Panc1 (cell line): ENCODE data around the gene SPDYE17.
"Not testable (repeated sequence)": the region's sequence is repeated elsewhere in the genome, so short reads cannot be mapped to it uniquely, and the experiment has no call there.

ENCODE experiments used
- POLR2AphosphoS5 ChIP-seq: IDR thresholded peaks from 2 replicates; pipeline ENCODE4 v1.6.1; 2012; ENCODE audit warnings: mild to moderate bottlenecking, low read depth, low read length, moderate library complexity
- TCF7L2 ChIP-seq: IDR thresholded peaks from 2 replicates; pipeline ENCODE4 v1.6.1; 2011; ENCODE audit warnings: mild to moderate bottlenecking, low read depth, low read length, inconsistent platforms
- TF ChIP-seq, protein P1 (sequence below): fragments of 450-650 bp; IDR thresholded peaks from 2 replicates; pipeline ENCODE4 v1.5.1; 2017; ENCODE audit warnings: mild to moderate bottlenecking

- TF ChIP-seq POLR2AphosphoS5, TCF7L2: not testable (repeated sequence)
- TF ChIP-seq, protein P1, sequence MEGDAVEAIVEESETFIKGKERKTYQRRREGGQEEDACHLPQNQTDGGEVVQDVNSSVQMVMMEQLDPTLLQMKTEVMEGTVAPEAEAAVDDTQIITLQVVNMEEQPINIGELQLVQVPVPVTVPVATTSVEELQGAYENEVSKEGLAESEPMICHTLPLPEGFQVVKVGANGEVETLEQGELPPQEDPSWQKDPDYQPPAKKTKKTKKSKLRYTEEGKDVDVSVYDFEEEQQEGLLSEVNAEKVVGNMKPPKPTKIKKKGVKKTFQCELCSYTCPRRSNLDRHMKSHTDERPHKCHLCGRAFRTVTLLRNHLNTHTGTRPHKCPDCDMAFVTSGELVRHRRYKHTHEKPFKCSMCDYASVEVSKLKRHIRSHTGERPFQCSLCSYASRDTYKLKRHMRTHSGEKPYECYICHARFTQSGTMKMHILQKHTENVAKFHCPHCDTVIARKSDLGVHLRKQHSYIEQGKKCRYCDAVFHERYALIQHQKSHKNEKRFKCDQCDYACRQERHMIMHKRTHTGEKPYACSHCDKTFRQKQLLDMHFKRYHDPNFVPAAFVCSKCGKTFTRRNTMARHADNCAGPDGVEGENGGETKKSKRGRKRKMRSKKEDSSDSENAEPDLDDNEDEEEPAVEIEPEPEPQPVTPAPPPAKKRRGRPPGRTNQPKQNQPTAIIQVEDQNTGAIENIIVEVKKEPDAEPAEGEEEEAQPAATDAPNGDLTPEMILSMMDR = not testable (repeated sequence)
Measured at GRCh38 chr7:76985924-76986717, 46.0 kb downstream of the SPDYE17 start.
